ENCODE data around the gene CKAP2L.
A peak's percentile ranks its signal among the peaks of the same experiment; 100 is the strongest.

CKAP2L gene

DNA sequence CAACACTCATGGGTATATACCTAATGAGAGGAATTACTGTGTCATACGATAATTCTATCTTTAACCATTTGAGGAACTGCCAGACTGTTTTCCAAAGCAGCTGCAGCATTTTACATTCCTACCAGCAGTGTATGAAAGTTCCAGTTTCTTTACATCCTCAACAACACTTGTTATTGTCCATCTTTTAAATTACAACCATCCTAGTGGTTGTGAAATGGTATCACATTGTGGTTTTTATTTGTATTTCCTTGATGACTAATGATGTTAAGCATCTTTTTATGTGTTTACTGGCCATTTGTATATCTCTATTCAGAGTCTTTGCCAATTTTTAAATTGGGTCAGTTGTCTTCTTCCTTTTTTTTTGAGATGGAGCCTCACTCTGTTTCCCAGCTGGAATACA is 4.0 kb upstream of the CKAP2L start:
- H3K4me3 ChIP-seq (ENCODE audit: low read depth, low read length), result no peak overlapping the region
- in situ Hi-C loops (cut with HindIII; ENCODE audit: low sequenced_read_pairs), result no loop called here
- no peak for DNase-seq (ENCODE audit: low read depth)
- TF ChIP-seq, protein P1, sequence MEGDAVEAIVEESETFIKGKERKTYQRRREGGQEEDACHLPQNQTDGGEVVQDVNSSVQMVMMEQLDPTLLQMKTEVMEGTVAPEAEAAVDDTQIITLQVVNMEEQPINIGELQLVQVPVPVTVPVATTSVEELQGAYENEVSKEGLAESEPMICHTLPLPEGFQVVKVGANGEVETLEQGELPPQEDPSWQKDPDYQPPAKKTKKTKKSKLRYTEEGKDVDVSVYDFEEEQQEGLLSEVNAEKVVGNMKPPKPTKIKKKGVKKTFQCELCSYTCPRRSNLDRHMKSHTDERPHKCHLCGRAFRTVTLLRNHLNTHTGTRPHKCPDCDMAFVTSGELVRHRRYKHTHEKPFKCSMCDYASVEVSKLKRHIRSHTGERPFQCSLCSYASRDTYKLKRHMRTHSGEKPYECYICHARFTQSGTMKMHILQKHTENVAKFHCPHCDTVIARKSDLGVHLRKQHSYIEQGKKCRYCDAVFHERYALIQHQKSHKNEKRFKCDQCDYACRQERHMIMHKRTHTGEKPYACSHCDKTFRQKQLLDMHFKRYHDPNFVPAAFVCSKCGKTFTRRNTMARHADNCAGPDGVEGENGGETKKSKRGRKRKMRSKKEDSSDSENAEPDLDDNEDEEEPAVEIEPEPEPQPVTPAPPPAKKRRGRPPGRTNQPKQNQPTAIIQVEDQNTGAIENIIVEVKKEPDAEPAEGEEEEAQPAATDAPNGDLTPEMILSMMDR (IDR thresholded peaks at IDR 0.05; ENCODE audit: low read depth, low read length, missing control alignments), result no peak

DNA sequence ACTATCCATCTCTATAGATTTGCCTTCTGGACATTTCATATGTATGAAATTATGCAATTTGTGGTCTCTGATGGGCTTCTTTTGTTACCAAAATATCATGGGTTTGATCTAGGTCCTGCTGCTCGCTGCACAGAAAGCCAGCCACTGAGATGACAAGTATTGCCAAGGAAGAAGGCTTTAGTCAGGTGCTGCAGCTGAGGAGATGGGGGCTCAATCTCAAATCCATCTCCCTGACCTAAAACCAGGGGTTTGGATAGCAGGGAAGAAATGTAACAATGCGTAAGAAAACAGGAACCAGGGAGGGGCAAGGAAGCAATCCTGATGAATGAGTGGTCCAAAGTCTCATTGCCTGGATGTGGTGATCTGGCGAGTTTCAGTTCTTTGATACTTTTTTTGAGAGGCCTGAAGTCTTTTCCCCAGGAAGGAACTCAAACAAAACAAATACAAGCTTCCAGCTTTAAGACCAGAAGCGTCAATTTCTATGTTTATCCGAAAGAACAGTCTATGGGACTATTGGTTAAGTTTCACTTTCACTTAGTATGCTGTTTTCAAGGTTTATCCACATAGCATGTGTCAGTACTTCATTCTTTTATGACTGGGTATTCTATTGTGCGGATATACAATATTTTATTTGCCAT is 3.4 kb upstream of the CKAP2L start:
- no peak for DNase-seq (ENCODE audit: low read depth)
- H3K4me3 ChIP-seq (ENCODE audit: low read depth, low read length), result no peak overlapping the region
- TF ChIP-seq, protein P1 (IDR thresholded peaks at IDR 0.05; ENCODE audit: low read depth, low read length, missing control alignments), result no peak
- in situ Hi-C loops (cut with HindIII; ENCODE audit: low sequenced_read_pairs), result no loop called here

DNA sequence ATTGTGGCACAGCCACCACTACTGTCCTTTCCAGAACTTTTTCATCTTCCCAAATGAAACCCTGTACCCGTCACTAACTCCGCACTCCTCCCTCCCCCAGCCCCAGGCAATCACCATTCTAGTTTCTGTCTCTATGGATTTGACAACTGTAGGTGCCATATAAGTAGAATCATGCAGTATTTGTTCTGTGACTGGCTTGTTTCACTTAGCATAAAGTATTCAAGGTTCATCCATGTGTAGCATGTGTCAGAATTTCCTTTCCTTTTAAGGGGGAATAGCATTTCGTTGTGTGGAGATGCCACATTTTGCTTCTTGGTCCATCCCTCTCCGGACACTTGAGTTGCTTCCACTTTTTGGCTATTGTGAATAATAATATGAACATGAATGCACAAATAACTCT is 842 bp upstream of the CKAP2L start:
- TF ChIP-seq, protein P1 (IDR thresholded peaks at IDR 0.05; ENCODE audit: low read depth, low read length, missing control alignments), result no peak
- DNase-seq (ENCODE audit: low read depth), result no peak
- H3K4me3 ChIP-seq (ENCODE audit: low read depth, low read length), result peak overlapping the region; percentile 79
- in situ Hi-C loops (cut with HindIII; ENCODE audit: low sequenced_read_pairs), result no loop called here

DNA sequence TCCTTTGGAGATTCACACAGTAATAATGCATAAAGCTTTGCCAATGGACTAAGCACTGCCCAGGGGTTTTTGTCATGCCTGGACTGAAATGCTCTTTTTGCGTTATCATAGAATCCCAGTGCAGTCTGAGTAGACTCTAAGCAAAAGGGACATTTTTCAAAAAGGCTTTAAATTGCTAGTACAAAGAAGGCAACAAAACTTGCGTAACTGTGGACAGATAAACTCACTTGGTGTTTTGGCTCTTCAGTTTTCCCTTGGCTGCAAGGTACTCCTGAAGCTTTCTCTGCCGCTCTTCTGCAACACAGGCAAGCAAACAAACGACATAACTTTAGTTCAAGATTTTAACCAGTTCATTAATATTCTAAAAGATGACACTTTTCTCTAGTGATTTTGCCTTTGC is 2.1 kb downstream of the CKAP2L start:
- in situ Hi-C loops (cut with HindIII; ENCODE audit: low sequenced_read_pairs), result no loop called here
- TF ChIP-seq, protein P1 (IDR thresholded peaks at IDR 0.05; ENCODE audit: low read depth, low read length, missing control alignments), result no peak
- DNase-seq (ENCODE audit: low read depth), result no peak
- no peak overlapping the region for H3K4me3 ChIP-seq (ENCODE audit: low read depth, low read length)

DNA sequence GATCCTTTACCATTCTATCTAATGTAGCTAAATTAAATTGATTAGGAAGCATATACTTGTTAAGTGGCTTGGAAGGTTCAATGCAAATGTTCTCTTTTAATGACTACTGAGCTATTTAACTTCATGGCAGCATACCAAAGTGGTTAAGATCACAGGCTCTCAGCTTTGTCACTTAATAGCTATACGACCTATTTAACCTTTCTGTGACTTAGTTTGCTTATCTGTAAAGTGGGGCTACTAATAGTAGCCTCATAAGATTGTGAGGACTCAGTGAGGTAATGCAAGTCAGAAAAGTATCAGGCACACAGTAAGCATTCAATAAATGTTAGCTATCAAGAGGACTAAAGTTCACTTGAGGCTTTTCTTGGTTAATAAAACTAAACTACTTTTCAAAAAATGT is 4.3 kb downstream of the CKAP2L start:
- H3K4me3 ChIP-seq (ENCODE audit: low read depth, low read length), result no peak overlapping the region
- no peak for DNase-seq (ENCODE audit: low read depth)
- TF ChIP-seq, protein P1 (IDR thresholded peaks at IDR 0.05; ENCODE audit: low read depth, low read length, missing control alignments), result no peak
- in situ Hi-C loops (cut with HindIII; ENCODE audit: low sequenced_read_pairs), result no loop called here

DNA sequence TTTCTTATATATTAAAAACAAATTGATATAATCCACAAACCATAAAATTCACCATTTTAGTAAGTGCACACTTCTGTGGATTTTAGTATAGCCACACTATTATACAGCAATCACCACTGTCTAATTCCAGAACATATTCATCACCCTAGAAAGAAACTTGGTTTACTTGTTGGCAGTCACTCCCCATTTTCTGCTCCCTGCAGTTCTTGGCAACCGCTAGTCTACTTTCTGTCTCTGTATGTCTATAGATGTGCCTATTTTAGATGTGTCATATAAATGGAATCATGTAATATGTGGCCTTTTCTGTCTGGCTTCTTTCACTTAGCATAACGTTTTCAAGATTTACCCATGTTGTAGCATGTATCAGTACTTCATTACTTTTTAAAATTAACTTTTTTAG is 5.7 kb downstream of the CKAP2L start:
- TF ChIP-seq, protein P1 (IDR thresholded peaks at IDR 0.05; ENCODE audit: low read depth, low read length, missing control alignments), result no peak
- DNase-seq (ENCODE audit: low read depth), result peak; percentile 61
- H3K4me3 ChIP-seq (ENCODE audit: low read depth, low read length), result no peak overlapping the region
- in situ Hi-C loops (cut with HindIII; ENCODE audit: low sequenced_read_pairs), result no loop called here
